ENCODE measurements around the gene ARID3A. TPM values are rescaled to one million over a fixed set of nuclear protein-coding genes. Genes with fewer than 3 reads are reported as not detected.

The ARID3A gene
- total and polyA plus RNA-seq, 2 of the 13 experiments (the other 11 are each of a cell fraction or from before 2014, with no cell fraction given) = 71.3 to 77.9 TPM

- peak; percentile 82 for TF ChIP-seq ZNF703 (CRISPR knock-in tag; IDR thresholded peaks at IDR 0.05; ENCODE audit: borderline replicate concordance)
- peak; percentile 97 for TF ChIP-seq ETV5 (CRISPR knock-in tag; IDR thresholded peaks at IDR 0.05; ENCODE audit: borderline replicate concordance)
- TF ChIP-seq NCOA2 (CRISPR knock-in tag; IDR thresholded peaks at IDR 0.05) = peak; percentile 88
- TF ChIP-seq, protein P1, sequence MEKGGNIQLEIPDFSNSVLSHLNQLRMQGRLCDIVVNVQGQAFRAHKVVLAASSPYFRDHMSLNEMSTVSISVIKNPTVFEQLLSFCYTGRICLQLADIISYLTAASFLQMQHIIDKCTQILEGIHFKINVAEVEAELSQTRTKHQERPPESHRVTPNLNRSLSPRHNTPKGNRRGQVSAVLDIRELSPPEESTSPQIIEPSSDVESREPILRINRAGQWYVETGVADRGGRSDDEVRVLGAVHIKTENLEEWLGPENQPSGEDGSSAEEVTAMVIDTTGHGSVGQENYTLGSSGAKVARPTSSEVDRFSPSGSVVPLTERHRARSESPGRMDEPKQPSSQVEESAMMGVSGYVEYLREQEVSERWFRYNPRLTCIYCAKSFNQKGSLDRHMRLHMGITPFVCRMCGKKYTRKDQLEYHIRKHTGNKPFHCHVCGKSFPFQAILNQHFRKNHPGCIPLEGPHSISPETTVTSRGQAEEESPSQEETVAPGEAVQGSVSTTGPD (CRISPR knock-in tag; IDR thresholded peaks at IDR 0.05) = peak; percentile 97
- TF ChIP-seq SALL1 (CRISPR knock-in tag; IDR thresholded peaks at IDR 0.05) = peak; percentile 87
- TF ChIP-seq ZNF143 (CRISPR knock-in tag; IDR thresholded peaks at IDR 0.05) = peak; percentile 54; the same call in 1 of the 2 replicates
- peak; percentile 97 for TF ChIP-seq IKZF5 (CRISPR knock-in tag; IDR thresholded peaks at IDR 0.05)
- 0 out of 2 replicates have a peak, but pooled peaks have one; percentile 79 for TF ChIP-seq ZSCAN5A (CRISPR knock-in tag; IDR thresholded peaks at IDR 0.05; ENCODE audit: borderline replicate concordance)
- no peak for TF ChIP-seq NCOA5 (CRISPR knock-in tag; IDR thresholded peaks at IDR 0.05)
- TF ChIP-seq ZNF431 (CRISPR knock-in tag; IDR thresholded peaks at IDR 0.05; ENCODE audit: borderline replicate concordance, low read depth) = 0 out of 2 replicates have a peak, but pooled peaks have one; percentile 71
- TF ChIP-seq ZBTB38 (CRISPR knock-in tag; IDR thresholded peaks at IDR 0.05) = peak; percentile 94
- TF ChIP-seq, protein P2, sequence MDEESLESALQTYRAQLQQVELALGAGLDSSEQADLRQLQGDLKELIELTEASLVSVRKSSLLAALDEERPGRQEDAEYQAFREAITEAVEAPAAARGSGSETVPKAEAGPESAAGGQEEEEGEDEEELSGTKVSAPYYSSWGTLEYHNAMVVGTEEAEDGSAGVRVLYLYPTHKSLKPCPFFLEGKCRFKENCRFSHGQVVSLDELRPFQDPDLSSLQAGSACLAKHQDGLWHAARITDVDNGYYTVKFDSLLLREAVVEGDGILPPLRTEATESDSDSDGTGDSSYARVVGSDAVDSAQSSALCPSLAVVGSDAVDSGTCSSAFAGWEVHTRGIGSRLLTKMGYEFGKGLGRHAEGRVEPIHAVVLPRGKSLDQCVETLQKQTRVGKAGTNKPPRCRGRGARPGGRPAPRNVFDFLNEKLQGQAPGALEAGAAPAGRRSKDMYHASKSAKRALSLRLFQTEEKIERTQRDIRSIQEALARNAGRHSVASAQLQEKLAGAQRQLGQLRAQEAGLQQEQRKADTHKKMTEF (CRISPR knock-in tag; IDR thresholded peaks at IDR 0.05) = peak; percentile 98
- peak; percentile 44 for TF ChIP-seq IKZF4 (CRISPR knock-in tag; IDR thresholded peaks at IDR 0.05; ENCODE audit: borderline replicate concordance, low read depth, not compliant biosample characterization)
- no peak for TF ChIP-seq CHD2 (IDR thresholded peaks at IDR 0.05; ENCODE audit: low read depth, low read length)
- peak; percentile 97 for TF ChIP-seq ZKSCAN8 (CRISPR knock-in tag; IDR thresholded peaks at IDR 0.05; ENCODE audit: borderline replicate concordance)
- TF ChIP-seq MXD3 (CRISPR knock-in tag; IDR thresholded peaks at IDR 0.05) = peak; percentile 96
- TF ChIP-seq ZNF546 (CRISPR knock-in tag; conservative IDR thresholded peaks at IDR 0.05) = no peak; the same call in 1 of the 2 replicates
- TF ChIP-seq PHB2 (IDR thresholded peaks at IDR 0.05; ENCODE audit: partially characterized antibody) = no peak
- peak; percentile 35; the same call in 1 of the 2 replicates for TF ChIP-seq LBX2 (CRISPR knock-in tag; IDR thresholded peaks at IDR 0.05; ENCODE audit: borderline replicate concordance)
- TF ChIP-seq RBM22 (optimal IDR thresholded peaks at IDR 0.05; ENCODE audit: low read length) = no peak
- TF ChIP-seq CBX5 (CRISPR knock-in tag; IDR thresholded peaks at IDR 0.05; ENCODE audit: borderline replicate concordance) = peak; percentile 95; the same call in 1 of the 2 replicates
- peak; percentile 84 for TF ChIP-seq ZNF121 (CRISPR knock-in tag; IDR thresholded peaks at IDR 0.05)
Measured at GRCh38 chr19:934865-935479, 9.1 kb downstream of the ARID3A start (continued).

Data from HepG2 (cell line).